ENCODE data around the gene DGKG.

Gene DGKG

DNA sequence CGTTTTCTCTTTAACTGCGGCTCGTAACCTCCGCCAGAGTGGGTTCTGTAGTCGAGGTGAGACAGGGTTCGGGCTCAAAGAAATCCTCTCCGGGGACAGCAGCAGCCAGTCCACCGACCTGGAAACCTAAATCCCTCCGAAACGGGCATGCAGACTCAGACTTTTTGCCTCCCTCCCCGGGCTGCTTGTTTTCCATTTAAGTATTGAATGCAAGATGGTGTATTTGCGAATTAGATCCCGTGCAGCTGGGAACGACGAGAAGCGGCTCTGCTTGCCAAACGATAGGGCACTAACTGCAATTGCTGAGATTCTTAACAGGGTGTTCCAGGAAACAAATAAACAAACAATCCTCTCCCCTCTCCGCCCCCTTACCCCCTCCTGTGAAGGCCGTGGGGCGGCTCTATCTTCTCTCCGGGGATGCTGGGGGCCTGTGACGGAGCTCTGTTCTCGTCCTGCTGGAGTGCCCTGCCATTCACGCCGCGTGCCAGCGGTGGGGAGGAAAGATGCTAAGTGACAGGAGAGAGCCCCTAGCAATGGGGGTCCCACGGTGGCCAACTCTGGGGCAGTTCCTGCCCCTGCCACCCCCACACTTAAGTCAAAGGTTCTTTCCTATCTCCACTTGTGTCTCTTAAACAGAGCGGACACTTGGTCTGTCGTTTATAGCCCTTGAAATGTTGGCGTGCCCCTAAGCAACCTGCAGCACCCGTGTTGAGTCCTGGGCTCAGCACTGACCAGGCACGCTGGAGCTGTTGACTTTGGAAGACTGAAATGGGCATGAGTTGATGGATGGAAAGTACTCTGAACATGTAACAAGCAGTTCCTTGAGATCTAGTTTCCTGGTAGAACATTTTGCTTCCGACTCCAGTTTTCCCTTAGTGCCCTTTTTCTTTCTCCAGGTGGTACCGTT lies 251.9 kb downstream of the DGKG start:
- no peak for DNase-seq (ENCODE audit: low read depth)

DNA sequence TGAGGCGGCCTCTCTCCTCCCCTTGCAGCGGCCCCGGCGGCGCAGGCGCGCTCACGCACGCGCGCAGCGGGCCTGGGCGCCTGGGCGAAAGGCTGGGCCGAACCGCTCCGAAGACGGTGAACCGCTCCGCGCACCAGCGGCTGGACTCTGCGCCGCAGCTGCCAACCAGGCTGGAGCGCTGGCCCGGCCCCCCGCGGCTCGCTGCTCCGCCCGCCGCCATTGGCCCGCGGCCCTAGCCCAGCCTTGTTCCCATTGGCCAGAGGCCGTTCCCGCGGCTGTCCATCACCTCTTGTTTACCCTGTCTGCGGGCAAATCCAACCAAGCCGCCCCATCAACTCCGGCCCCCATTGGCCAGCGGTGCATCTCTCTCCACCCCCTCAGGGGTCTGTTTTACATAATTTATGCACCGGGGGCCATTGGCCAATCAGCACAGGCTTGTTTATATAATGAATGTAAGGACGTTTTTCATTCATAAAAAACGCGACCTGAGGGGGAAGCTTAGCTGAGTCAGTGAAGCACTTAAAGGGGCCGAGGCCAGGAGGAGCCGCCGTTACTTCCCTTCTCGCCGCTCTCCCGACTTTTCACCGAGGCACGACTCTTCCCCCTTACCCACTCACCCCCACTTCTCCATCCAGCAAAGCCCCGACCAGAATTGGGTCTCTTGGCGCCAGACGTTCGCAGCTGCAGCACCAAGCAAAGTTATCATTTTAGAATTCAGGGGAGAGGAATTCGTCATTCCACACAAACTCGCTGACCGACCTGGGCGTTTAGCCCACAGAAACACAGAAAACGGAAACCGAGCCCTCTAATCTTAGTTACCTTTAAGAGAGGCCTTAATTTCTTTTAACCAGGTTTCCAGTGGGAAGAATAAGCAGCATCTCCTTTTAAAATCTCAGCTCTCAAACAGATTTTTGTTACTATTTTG lies 252.8 kb downstream of the DGKG start, which contains the start of gene ETV5:
Gene ETV5, minus strand, starts transcription at position 149 of the 925 bp plus-strand sequence. CDS start 3,221 bp downstream, outside the sequence.
- DNase-seq (ENCODE audit: low read depth) = peak; percentile 99

DNA sequence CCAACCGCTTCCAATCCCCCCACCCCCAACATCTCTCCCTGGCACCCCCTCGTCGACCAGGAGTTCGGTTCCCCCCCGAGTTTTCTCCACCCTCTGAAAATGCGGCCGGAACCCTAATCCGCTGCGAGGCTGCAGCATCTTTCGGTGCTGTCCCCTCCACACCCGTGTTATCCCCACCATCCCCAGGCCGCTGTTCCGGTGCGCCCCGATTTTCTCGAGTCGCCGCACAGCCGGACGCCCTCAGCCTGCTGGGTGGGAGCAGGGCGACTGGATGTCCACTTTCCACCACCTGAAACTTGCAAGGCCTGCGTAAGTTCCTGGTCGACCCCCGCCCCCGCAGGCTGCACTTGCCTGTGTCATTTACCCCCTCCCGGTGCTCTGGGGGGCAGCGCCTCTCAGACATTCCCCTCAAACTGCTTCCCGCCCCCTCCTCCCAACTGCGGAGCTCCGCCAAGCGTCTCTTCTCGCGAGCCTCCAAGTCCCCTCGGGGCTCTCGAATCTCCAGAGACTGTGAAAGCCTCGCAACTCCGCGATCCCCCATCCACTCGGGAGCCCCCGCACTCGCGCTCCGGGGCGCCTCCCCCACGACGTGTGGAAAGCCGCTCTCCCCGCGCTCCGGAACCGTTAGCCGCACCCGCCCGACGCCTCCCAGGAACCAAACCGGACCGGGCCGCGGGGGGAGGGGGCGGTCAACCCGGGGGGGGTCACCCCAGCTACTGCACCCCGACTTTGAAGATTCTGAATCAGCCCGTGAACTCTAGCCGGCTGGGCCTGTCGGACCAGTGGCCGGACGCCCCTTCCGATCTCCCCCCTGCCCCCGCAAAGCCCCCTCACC lies 253.7 kb downstream of the DGKG start:
- DNase-seq (ENCODE audit: low read depth) = no peak

DNA sequence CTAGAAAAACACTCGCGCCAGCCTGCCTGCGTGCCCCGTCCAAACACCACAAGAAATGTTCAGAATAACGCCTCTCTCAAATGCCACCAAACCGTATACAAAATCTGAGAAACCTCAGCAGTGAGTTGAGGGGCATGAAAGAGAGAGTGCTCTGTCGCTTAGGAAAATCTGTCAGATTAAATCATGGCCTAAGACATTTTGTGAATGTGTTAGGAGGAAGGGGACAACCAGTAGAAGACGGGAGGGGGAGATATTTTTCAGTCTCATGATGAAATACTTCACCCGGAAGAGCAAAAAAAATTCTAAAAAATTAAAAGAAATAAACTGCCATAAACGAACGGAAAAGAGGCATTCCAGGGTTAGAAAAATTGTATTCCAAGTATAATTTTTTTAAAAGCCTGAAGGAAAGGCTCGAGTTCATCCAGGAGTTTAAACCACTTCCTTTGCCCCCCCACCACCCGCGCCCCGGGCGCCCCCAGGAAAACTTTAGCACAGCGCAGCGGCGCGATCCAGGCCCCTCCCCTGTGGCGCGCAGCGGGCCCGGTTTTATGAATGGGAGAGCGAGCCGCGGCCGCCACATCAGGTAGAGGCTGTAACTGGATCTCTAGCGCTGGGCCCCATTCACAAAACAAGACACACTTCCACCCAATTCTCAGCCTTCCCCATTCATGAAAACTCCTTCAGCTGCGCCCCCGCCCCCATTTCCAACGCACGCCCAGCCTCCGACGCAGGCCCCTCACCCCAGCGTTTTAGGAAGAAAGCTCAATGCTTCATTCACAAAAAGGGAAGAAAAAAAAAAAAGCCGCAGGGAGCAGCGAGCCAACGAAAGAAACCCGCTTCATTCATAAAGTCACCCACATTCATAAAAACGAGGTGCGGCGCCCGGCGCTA lies 254.6 kb downstream of the DGKG start:
- no peak for DNase-seq (ENCODE audit: low read depth)

DNA sequence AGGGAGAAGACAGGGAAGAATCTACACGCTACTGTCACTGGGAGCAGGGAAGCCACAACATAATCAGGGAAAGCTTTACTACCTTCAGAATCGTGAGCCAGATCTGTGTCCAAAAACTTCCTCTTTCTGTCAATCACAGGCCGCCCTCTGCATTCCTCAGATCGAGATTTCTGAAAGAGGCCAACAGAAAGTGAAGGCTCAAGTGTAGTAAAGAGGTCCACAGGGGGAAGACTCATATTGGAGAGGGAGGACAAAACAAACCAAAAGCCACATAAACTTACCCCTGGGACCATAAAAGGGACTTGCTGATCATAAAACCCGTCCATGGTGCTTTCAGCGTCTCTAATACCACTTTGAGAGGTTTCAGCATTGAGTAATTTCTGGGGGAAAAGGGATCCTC lies 256.5 kb downstream of the DGKG start:
- no peak for DNase-seq (ENCODE audit: low read depth)

DNA sequence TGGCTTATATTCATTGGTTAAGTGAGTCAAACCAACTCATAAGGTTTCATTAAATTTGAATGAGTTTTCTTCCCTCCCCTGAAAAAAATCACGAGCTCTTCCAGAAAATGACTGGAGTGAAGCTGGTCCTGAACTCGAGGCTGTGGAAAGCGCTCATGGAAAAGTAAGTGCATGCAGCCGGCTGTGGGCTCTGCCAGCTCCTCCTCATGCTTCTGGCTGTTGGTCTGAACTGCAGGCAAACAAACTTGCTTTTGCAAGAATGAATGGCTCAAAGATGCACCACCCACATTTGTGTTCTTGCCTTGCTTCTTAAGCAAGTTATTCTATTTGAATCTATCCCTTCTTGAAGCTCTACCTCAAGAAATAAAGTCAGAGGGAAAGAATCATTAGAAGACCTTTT lies 259.3 kb downstream of the DGKG start:
- DNase-seq (ENCODE audit: low read depth) = no peak

DNA sequence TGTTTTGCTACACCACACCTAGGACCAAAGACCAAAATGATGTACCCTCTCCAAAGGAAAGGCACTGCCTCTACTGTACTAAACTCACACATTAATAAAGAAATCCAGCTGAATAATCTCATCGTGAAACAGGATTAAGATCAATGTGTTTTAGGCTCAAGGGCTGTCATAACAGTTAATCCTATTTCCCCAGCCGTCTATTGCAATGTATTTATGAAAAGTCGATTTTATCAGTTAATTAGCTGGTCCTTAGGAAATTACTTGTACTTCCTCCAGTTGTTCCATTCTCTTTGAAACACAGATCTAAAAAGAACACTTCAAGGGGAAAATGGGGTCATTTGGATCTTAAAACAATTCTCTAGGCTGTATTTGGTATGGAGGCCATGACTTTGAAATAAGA lies 261.6 kb downstream of the DGKG start:
- DNase-seq (ENCODE audit: low read depth) = no peak

DNA sequence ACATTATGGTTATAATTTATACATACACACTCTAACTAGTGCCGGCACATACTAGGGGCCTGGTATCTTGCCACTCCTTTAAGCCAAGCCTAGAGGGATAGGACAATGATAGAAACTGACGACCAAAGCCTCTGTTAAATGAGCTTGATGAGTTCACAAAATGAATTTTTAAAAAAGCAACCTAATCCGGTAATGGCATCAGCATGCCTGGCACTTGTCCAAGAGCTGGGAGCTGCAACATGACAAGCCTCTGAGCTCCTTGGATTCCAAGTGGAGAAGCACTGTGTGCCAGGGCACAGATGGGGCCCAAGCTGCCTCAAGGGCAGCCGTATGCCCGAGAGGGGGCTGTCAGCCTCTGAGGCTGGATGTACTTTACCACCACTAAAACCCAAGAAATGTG lies 262.9 kb downstream of the DGKG start:
- DNase-seq (ENCODE audit: low read depth) = peak; percentile 75

DNA sequence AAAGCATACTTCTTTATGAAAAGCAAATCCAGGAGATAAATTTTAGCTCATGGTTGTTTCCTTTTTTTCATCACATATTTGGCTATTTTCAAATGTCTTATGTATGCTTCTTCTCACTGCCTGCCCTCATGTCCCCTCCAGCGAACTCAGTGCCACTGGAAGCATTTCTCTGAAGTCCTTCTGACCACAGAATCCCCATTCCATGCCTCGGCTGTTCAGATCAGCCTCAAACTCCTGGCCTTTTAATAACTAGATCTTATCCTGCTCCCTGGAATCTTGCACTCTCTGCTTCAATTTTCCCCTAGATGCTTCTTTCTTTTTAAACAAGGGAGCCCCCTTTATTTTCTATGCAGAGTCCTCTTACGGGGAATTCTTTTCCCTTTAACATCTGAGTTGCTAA lies 263.3 kb downstream of the DGKG start:
- no peak for DNase-seq (ENCODE audit: low read depth)

DNA sequence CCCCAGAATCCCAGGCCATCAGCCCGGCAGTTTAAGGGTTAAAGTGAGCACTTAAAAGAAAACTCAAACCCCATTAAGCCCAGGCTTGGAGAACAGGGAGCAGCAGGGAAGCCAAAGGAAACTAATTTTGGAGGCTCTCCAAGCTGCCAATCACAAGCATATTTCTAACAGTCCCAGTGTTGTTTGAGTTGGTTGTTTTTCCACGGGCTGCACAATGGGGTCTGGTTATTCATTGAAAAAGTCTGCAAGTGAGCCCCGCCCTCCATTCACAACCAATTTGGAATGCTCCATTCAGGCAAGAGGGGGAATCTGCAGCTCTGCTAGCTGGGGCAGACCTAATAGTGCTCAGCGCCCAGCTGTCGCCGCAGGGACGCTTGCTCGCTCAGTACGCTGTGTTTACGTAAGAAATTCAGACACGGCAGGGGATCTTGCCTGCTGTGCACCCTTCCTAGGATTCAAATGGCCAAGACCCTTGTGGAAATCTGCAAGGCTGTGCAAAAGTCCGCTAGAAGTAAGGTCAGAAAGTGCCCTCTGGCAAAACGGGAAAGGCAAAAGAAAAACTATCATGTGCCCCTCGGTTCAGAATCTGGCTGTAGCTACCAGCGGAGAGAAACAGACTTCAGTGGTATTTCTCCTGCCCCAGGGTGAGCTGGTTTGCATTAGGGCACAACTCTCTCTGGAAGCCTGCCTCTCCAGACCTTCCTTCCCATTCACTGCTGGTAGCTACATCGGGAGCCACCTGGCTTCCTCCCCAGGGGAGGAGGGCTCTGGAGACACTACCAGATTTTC lies 264.2 kb downstream of the DGKG start:
- DNase-seq (ENCODE audit: low read depth) = peak; percentile 83

DNA sequence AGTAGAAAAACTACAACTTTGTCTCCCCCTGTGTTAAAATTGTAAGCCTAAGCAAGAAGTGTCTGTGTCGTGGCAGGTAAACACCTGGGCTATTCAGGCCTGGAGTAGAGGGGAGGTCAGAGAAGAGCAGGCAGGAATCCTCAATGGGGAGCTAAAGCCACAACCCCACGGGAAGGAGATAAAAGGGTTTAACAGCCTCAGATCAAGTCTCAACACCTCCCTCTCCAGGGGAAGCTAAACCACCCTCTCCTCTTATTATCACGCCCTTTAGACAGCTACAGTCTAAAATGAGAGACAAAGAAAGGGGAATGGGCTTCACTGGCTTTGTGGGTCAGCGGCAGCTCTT lies 264.7 kb downstream of the DGKG start:
- DNase-seq (ENCODE audit: low read depth) = no peak

Data from fibroblast of the conjunctiva (primary cell).